ENCODE measurements around the gene TCN2.
"Not testable (repeated sequence)": the region's sequence is repeated elsewhere in the genome, so short reads cannot be mapped to it uniquely, and the experiment has no call there.

TCN2 gene

DNA sequence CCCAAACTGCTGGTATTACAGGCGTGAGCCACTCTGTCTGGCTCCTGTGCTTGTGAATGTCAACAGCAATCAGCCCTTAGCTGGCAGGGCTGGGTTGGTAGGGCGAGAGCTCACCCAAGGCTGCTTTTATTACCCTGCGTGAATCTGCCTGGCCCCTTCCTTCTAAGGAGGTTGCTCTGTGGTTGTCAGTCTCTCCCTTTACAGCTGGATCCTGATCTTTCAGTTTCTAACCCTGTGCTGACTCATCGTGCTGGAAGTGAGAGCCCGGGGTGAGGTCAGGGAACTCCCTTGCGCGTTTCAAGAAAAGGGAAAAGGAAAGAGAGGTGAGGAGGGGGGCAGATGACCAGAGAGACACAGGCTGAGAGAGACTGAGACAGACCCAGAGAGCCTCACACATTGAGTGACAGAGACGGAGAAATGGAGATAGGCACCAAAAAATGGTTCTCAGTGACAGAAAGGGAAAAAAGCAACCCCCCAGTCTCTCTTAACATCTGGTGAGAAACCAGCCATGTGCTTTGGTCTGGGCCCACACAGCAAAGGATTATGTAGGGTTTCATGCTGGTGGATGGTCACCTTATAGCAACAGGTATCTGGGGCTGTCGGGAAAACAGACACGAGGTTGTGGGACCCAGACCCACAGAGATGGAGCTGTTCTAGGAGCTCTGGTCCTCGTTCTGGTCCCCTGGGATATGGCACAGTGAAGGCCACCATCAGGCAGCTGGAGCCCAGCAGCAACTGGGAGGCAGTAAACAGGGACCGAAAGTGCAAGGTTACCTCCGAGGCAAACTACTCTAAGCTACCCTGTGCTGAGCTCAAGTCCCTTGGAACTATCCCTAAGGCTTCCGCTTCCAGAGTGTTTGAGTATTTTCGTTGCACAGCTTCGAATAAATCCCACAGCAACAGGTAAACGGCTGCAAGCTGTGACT, 2.5 kb downstream of the TCN2 start:
- no peak for DNase-seq (ENCODE audit: low read depth in 3 of 3, low spot score in 1 of 3)

GRCh38 chr22:30610299-30610698, 3.3 kb downstream of the TCN2 start:
- DNase-seq (ENCODE audit: low read depth in 3 of 3, low spot score in 1 of 3), result no peak

DNA sequence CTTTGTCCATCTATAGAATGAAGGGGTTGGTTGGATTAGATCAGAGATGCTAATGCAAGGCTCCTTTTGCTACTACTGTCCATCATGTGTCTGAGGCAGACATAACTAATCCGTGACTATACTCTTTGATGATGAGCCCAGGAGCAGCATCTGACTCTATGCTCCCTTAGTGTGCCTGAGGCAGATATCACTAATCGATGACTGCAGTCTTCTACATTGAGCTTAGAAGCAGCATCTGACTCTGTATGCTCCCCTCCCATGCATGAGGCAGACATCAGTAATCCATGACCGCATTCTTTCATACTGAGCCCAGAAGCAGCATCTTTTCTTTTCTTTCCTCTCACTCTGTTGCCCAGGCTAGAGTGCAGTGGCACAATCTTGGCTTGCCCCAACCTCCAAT, 4.2 kb downstream of the TCN2 start:
- no peak for DNase-seq (ENCODE audit: low read depth in 3 of 3, low spot score in 1 of 3)

DNA sequence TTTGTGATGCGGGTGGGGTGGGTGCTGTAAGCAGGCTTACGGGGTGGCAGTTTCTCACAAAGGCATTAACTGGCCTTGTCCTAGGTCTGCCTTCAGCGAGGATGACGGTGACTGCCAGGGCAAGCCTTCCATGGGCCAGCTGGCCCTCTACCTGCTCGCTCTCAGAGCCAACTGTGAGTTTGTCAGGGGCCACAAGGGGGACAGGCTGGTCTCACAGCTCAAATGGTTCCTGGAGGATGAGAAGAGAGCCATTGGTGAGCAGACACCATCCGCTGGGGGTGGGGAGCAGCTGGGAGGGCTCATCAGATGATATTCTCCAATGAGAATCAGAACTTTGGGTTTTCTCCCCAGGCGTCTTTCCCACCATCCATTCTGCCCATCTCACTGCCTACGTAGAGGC, 5.8 kb downstream of the TCN2 start:
- DNase-seq (ENCODE audit: low read depth in 3 of 3, low spot score in 1 of 3), result no peak

GRCh38 chr22:30614268-30614667, 7.3 kb downstream of the TCN2 start:
- no peak for DNase-seq (ENCODE audit: low read depth in 3 of 3, low spot score in 1 of 3)

GRCh38 chr22:30614879-30615278, 7.9 kb downstream of the TCN2 start:
- no peak for DNase-seq (ENCODE audit: low read depth in 3 of 3, low spot score in 1 of 3)

DNA sequence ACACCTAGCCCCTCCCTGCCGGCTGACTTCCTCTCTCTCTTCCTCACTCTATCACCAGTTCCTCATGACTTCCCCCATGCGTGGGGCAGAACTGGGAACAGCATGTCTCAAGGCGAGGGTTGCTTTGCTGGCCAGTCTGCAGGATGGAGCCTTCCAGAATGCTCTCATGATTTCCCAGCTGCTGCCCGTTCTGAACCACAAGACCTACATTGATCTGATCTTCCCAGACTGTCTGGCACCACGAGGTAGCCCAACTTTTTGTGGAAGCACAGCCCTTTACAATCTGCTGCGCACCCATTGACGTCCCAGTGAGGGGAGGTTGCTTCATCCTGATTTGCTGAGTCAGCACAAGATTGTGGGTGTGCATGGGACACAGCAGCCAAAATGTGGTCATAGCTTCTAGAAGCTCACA, 8.6 kb downstream of the TCN2 start:
- no peak for DNase-seq (ENCODE audit: low read depth in 3 of 3, low spot score in 1 of 3)

GRCh38 chr22:30617819-30618218, 10.8 kb downstream of the TCN2 start:
- DNase-seq (ENCODE audit: low read depth in 3 of 3, low spot score in 1 of 3), result no peak

DNA sequence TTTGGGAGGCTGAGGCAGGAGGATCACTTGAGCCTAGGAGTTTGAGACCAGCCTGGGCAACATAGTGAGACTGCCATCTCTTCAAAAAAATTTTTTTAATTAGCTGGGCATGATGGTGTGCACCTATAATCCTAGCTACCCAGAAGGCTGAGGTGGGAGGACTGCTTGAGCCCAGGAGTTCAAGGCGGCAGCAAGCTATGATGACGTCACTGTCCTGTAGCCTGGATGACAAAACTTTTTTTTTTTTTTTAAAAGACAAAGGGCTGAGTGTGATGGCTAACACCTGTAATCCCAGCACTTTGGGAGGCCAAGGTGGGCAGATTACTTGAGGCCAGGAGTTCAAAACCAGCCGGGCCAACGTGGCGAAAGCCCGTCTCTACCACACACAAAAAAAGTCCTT, 12.9 kb downstream of the TCN2 start:
- DNase-seq (ENCODE audit: low read depth in 3 of 3, low spot score in 1 of 3), result not testable (repeated sequence)

GRCh38 chr22:30626413-30626812, 19.4 kb downstream of the TCN2 start:
- DNase-seq (ENCODE audit: low read depth in 3 of 3, low spot score in 1 of 3), result no peak

DNA sequence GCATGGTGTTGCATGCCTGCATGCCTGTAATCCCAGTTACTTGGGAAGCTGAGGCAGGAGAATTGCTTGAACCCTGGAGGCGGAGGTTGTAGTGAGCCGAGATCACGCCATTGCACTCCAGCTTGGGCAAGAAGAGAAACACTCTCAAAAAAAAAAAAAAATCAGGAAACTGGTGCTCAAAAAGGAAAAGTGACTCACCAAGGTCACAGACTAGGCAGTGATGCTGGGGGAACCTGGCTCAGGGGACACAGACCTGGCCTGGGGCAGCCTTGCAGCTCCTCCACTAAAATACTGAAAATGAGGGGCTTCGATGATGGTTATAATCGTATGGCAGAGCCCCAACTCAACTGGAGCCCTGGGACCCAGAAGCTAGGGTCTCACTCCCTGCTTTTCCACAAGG, 20.5 kb downstream of the TCN2 start:
- DNase-seq (ENCODE audit: low read depth in 3 of 3, low spot score in 1 of 3), result no peak

DNA sequence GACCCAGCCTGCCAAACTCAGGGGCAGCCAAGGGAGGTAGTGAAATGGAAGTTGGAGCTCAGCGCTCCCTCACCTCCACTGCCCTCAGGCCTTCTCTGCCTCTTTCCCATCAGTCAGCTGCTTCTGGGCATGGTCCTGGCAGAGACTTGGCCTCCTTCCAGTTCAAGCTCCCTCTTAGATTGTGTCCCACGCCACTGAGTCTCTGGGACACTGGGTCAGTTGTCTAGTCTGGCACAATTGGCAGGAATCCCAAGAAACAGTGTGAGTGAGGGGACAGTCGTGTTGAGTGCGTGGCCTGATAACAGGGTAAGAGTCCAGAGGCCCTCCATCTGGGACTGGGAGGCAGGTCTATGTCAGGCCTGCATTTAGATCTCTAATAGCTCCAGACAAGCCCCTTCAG, 21.5 kb downstream of the TCN2 start:
- DNase-seq (ENCODE audit: low read depth in 3 of 3, low spot score in 1 of 3), result no peak

DNA sequence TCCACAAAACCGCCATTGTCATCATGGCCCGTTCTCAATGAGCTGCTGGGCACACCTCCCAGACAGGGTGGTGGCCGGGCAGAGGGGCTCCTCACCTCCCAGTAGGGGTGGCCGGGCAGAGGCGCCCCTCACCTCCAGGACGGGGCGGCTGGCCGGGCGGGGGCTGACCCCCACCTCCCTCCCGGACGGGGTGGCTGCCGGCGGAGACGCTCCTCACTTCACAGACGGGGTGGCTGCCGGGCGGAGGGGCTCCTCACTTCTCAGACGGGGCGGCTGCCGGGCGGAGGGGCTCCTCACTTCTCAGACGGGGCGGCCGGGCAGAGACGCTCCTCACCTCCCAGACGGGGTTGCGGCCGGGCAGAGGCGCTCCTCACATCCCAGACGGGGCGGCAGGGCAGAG, 24.5 kb downstream of the TCN2 start:
- not testable (repeated sequence) for DNase-seq (ENCODE audit: low read depth in 3 of 3, low spot score in 1 of 3)

DNA sequence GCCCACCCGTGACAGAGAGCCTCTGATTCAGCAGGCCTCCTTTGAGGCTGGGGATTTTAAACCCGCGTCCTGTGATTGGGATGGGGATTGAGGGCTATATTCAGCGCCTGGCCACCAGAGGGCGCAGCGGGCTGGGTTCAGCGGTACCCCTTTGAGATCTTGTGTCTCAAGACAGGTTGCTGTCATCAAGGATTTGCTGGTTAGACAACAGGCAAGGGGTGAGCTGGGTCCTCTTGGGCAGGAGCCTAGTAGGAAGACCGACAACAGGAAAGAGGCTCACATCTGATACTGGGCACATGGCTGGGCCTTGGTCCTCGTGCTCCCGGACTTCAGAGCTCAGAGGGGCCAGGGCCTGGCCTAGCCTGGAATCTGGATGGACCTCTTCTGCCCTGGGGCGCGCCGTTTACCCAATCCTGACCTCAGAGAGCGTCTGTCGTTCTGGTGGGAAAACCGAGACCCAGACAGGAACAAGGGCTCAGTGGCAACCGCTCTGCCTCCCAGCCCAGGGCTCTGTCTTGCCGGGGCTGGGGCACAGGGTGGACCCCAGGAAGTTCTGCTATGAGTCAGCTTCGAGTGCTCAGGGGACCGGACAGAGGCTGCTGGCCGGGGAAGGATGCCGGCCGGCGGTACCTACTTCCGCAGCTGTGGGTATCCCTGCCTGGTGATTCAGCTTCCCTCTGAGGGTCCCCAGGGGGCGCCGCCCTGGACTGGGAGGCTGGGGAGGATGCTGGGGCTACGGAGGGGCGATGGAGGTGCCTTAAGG, 27.7 kb downstream of the TCN2 start:
- DNase-seq (ENCODE audit: low read depth in 3 of 3, low spot score in 1 of 3), result peak; percentile 69 to 94 (median 82)

DNA sequence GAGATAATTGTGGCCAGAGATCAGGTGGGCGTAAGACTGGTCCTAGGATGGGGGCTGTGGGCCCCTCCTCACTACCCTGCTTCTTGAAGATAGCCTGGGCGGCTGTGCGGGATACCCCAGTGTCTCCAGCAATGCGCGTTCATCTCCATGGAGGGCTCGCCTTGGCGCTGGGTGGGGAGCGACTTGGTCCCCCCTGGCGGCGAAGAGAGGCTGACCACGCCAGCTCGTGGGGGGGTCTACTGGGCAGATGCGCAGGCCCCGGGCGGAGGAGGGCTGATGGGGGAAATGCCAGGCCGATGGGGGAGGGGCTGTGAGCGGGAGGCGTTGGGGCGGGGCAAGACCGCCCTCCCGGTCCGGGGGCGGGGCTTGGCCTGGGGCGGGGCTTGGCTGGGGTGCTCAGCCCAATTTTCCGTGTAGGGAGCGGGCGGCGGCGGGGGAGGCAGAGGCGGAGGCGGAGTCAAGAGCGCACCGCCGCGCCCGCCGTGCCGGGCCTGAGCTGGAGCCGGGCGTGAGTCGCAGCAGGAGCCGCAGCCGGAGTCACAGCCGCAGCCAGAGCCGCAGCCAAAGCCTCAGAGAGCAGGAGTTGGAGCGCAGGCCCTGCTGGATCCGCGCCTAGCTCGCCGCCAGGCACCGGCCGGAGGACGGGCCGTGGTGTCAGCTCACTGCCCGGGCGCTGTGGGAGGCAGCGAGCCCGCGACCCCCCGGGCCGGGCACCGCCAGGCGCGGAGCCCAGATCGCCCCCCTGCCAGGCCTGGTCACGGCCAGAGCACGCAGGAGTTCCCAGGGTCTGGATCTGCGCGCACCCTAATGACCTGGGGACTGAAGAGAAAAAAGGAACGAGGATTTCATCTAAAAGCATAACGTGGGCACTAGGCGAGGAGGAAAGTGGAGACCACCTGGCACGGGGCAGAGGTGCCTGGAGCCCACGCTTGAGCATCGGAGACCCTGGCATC, 28.6 kb downstream of the TCN2 start, which contains the start of gene SLC35E4:
SLC35E4 (plus strand) TSS at position 509 of the 953 bp plus-strand sequence. CDS start 670 bp downstream, outside the sequence.
- peak; percentile 90 to 99 (median 96) for DNase-seq (ENCODE audit: low read depth in 3 of 3, low spot score in 1 of 3)

GRCh38 chr22:30636226-30637077, 29.5 kb downstream of the TCN2 start:
- no peak for DNase-seq (ENCODE audit: low read depth in 3 of 3, low spot score in 1 of 3)

GRCh38 chr22:30637701-30638114, 30.7 kb downstream of the TCN2 start:
- no peak for DNase-seq (ENCODE audit: low read depth in 3 of 3, low spot score in 1 of 3)

DNA sequence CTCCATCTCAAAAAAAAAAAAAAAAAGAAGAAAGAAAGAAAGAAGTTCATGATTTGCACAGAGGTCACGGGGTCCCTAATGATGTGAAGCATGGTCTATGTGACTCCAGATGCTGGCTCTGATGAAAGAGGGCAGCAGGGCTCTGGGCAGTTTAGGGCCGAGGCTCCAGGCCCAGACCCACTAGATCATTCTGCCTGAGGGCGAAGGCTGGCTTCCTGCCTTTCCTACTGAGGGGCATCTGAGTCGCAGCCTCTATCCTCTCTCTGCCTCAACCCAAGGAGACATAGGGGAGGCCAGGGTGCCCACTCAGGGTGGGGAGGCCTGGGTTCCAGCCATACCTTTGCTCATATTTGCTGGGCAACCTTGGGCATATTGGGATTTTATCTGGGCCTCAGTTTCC, 33.4 kb downstream of the TCN2 start:
- DNase-seq (ENCODE audit: low read depth in 3 of 3, low spot score in 1 of 3), result no peak

- no peak for DNase-seq (ENCODE audit: low read depth in 3 of 3, low spot score in 1 of 3)
Observed at GRCh38 chr22:30640839-30641430, 34.0 kb downstream of the TCN2 start.

All from stimulated activated CD4-positive, alpha-beta T cell treated with anti-CD3 and anti-CD28 coated beads, TNF-alpha, amount 100 ng/mL, for 1 hour (primary cell).